ENCODE results near the gene EXOSC1.
"Not testable (repeated sequence)": the region's sequence is repeated elsewhere in the genome, so short reads cannot be mapped to it uniquely, and the experiment has no call there.

EXOSC1 gene

GRCh38 chr10:97456686-97457065 is 10.9 kb upstream of the EXOSC1 start:
- DNase-seq, result no peak

GRCh38 chr10:97456034-97456685 is 10.4 kb upstream of the EXOSC1 start:
- no peak for DNase-seq

- no peak for DNase-seq
Observed at GRCh38 chr10:97454330-97455036, 8.7 kb upstream of the EXOSC1 start.

- DNase-seq, result no peak
Observed at GRCh38 chr10:97452352-97452751, 6.5 kb upstream of the EXOSC1 start.

- DNase-seq, result no peak
Observed at GRCh38 chr10:97451605-97452004, 5.8 kb upstream of the EXOSC1 start.

- DNase-seq, result no peak
Observed at GRCh38 chr10:97450828-97451227, 5.0 kb upstream of the EXOSC1 start.

GRCh38 chr10:97445357-97445721 is 467 bp downstream of the EXOSC1 start:
- DNase-seq, result no peak

GRCh38 chr10:97444212-97444611 is 1.6 kb downstream of the EXOSC1 start:
- DNase-seq, result no peak

GRCh38 chr10:97442277-97442676 is 3.5 kb downstream of the EXOSC1 start:
- no peak for DNase-seq

GRCh38 chr10:97435211-97435610 is 10.6 kb downstream of the EXOSC1 start:
- DNase-seq, result no peak

- no peak for DNase-seq
Observed at GRCh38 chr10:97434557-97434956, 11.2 kb downstream of the EXOSC1 start.

- DNase-seq, result no peak
Observed at GRCh38 chr10:97434055-97434454, 11.8 kb downstream of the EXOSC1 start.

- DNase-seq, result no peak
Observed at GRCh38 chr10:97428572-97428981, 17.2 kb downstream of the EXOSC1 start.

- DNase-seq, result no peak
Observed at GRCh38 chr10:97427571-97428179, 18.1 kb downstream of the EXOSC1 start.

GRCh38 chr10:97426776-97427570 is 18.8 kb downstream of the EXOSC1 start:
- no peak for DNase-seq

GRCh38 chr10:97425964-97426775 is 19.6 kb downstream of the EXOSC1 start, which contains the start of gene PGAM1:
PGAM1 (plus strand) TSS chr10:97426191; CDS start chr10:97426308, 117 bp downstream.
- DNase-seq, result peak; percentile 97

GRCh38 chr10:97423757-97424098 is 22.1 kb downstream of the EXOSC1 start:
- DNase-seq, result not testable (repeated sequence)

- DNase-seq, result no peak
Observed at GRCh38 chr10:97416565-97416964, 29.2 kb downstream of the EXOSC1 start.

GRCh38 chr10:97412891-97413304 is 32.9 kb downstream of the EXOSC1 start:
- no peak for DNase-seq

GRCh38 chr10:97411406-97411805 is 34.4 kb downstream of the EXOSC1 start:
- no peak for DNase-seq

GRCh38 chr10:97408496-97408992 is 37.3 kb downstream of the EXOSC1 start:
- no peak for DNase-seq

- DNase-seq, result no peak
Observed at GRCh38 chr10:97407952-97408248, 37.9 kb downstream of the EXOSC1 start.
